GM13976 (cell line): Measurements from ENCODE around the gene PTGDS.

Experiments used
- DNase-seq: peaks from one replicate; pipeline ENCODE4 v3.0.0; 2012; ENCODE audit warnings: low spot score
- in situ Hi-C: fragments of 300-500 bp; cut with MboI; formaldehyde crosslinking; loops from one replicate; pipeline ENCODE4 v1.12.0; 2022; ENCODE audit warnings: low sequenced_read_pairs, mixed read lengths, inconsistent platforms; ENCODE audit not compliant: unreplicated experiment
- TF ChIP-seq, protein P1 (sequence below): IDR thresholded peaks from 2 replicates; pipeline ENCODE4 v1.5.1; 2012; ENCODE audit warnings: borderline replicate concordance, mild to moderate bottlenecking; ENCODE audit not compliant: insufficient read depth; ENCODE audit errors: extremely low read depth, missing control alignments, control extremely low read depth

The PTGDS gene

DNA sequence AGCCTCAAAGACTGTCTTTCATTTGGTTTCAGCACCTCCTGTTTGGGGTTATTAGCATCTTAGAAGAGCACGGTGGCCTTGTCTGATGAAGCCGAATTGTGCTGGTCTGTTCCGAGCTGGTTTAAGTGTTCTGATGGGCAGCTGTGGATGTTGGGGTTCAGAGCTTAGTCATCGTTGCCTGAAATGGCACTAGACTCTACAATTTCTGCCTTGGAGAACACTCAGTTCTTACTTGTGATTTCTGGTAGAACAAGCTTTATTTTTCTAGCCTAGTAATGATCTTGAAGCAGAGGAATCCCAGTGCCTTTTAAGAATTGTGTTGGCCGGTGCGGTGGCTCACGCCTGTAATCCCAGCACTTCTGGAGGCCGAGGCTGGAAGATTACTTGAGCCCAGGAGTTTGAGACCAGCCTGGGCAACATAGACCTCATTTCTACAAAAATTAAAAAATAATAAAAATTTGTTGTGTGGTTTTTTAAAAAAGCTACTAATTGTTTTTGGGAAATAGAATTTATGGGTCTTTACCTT lies 40.6 kb upstream of the PTGDS start:
- TF ChIP-seq, protein P1, sequence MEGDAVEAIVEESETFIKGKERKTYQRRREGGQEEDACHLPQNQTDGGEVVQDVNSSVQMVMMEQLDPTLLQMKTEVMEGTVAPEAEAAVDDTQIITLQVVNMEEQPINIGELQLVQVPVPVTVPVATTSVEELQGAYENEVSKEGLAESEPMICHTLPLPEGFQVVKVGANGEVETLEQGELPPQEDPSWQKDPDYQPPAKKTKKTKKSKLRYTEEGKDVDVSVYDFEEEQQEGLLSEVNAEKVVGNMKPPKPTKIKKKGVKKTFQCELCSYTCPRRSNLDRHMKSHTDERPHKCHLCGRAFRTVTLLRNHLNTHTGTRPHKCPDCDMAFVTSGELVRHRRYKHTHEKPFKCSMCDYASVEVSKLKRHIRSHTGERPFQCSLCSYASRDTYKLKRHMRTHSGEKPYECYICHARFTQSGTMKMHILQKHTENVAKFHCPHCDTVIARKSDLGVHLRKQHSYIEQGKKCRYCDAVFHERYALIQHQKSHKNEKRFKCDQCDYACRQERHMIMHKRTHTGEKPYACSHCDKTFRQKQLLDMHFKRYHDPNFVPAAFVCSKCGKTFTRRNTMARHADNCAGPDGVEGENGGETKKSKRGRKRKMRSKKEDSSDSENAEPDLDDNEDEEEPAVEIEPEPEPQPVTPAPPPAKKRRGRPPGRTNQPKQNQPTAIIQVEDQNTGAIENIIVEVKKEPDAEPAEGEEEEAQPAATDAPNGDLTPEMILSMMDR: no peak
- in situ Hi-C loops: no loop called here
- DNase-seq: no peak

DNA sequence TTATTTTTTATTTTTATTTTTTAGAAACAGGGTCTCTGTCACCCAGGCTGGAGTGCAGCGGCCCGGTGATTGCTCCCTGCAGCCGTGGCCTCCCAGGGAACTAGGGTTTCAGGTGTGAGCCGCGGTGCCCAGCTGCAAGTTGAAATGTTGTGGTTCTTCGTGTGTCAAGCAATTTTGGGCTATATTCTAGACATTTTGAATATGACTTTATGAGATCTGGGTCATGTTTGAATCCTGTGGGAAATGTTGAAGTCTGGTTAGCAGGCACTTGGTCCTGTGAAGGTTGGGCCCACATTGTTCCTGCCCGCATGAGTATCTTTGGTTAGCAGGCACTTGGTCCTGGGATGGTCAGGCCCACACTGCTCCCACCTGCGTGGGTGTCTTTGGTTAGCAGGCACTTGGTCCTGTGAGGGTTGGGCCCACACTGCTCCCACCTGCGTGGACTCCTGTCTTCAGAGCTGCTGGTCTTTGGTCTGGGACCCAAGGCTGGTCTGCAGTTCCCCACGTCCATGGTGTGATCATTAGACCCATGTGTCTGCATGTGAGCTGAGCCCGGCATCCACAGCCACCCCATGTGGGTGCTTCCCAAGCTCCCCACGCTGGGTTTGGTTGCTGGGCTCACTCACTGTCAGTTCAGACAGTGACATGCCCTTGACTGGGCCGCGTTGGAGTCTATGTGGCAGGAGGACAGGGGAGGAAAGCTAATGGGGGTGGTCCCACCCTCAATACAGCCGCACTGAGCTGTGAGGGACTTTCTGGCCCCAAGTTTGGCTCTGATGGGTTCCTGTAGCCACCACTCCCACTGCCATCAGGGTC lies 39.9 kb upstream of the PTGDS start:
- in situ Hi-C loops: no loop called here
- TF ChIP-seq, protein P1: no peak
- no peak for DNase-seq

DNA sequence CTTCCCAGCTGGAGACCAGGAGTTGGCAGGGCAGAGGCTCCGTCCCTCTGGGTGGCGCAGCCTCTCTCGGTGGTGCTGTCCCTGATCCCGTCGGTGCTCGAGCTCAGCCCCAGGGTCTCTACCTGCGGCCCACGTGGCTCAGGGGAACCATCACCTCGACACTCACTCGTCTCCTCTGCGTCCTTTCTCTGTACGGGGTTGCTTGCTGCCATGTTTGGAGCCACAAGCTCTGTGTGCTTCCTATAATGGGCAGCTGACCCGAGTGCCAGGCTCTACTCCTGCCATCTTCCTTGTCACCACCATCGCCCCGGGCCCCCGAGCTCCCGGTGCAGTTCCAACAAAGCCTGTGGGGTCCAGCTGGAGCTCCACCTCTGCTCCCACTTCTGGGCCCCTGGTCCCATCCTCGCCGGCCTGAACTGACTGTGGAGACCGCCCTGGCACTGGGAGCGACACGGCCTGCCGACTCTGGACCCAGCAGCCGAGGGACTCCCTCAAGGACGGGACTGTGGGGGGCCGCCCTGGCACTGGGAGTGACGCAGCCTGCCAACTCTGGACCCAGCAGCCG lies 37.8 kb upstream of the PTGDS start:
- no peak for DNase-seq
- in situ Hi-C loops: no loop called here
- TF ChIP-seq, protein P1: no peak

DNA sequence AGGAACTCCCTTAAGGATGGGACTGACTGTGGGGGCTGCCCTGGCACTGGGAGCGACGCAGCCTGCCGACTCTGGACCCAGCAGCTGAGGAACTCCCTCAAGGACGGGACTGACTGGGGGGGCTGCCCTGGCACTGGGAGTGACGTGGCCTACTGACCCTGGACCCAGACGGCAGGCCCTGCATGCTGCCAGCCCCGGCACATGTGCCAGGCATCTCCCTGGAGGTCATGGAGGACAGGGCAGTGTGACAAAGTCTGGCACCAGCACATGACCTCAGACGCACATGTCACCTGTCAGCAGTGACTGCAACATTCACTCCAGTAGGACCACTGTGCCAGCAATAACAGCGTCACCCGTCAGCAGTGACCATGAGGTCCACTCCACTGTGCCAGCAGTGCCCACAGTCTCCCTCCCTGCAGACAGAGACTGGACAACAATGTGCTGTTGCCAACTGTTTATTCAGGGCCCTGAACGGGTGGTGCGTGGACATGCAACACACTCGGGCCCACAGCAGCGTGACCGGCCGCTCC lies 37.2 kb upstream of the PTGDS start:
- in situ Hi-C loops: no loop called here
- no peak for DNase-seq
- TF ChIP-seq, protein P1: no peak

DNA sequence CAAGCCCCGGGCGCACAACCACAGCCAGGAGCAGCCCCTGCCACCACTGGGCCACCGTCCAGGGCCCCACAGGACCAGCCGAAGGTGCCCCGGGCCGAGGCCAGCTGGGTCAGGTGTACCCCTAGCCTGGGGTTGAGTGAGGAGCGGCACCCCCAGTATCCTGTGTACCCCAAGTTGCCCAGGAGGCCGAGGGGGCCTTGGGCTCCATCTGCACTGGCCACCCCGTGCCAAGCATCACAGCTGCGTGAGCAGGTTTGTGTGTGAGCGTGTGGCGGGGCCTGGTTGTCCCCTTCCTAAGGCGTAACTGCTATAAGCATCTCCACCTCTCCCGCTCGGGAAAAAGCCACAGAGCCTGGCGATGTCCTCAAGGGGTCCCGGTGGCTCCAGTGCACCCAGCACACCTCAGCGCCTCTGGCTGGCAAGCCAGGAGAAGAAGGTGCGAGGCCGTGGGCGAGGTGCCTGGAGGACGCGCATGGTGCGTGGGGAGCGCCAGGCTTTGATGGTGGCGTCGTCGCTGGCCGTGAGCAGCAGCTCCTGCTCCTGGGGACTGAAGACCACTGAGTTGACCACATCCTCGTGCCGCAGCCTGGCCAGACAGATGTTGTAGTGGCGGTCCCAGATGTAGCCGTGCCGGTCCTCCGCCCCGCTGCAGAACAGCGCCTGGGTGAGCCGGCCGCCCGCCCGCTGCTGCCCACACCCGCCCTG lies 36.6 kb upstream of the PTGDS start:
- DNase-seq: no peak
- TF ChIP-seq, protein P1: no peak
- in situ Hi-C loops: no loop called here
